ENCODE measurements around the gene PSMB1.
"Not testable (repeated sequence)": the region's sequence is repeated elsewhere in the genome, so short reads cannot be mapped to it uniquely, and the experiment has no call there.

Gene PSMB1

DNA sequence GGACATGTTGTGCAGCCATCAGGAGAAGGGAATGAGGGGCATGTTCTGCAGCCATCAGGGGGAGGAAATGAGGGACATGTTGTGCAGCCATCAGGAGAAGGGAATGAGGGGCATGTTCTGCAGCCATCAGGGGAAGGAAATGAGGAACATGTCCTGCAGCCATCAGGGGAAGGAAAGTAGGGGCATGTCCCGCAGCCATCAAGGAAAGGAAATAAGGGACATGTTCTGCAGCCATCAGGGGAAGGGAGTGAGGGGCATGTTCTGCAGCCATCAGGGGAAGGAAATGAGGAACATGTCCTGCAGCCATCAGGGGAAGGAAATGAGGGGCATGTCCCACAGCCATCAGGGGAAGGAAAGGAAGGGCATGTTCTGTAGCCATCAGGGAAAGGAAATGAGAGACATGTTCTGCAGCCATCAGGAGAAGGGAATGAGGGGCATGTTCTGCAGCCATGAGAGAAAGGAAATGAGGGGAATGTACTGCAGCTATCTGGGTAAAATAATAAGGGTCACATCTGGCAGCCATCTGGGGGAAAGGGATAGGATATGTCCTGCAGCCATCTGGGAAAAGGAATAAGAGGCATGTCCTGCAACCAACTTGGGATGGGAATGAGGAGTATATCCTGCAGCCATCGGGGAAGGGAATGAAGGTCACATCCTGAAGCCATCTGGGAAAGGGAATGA, 50.2 kb downstream of the PSMB1 start:
- DNase-seq, ATAC-seq: not testable (repeated sequence)

DNA sequence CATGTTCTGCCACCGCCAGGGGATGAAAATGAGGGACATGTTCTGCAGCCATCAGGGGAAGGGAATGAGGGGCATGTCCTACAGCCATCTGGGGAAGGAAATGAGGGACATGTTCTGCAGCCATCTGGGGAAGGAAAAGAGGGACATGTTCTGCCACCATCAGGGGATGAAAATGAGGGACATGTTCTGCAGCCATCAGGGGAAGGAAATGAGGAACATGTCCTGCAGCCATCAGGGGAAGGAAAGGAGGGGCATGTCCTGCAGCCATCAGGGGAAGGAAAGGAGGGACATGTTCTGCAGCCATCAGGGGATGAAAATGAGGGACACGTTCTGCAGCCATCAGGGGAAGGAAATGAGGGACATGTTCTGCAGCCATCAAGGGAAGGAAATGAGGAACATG, 50.8 kb downstream of the PSMB1 start:
- ATAC-seq, DNase-seq: not testable (repeated sequence)

DNA sequence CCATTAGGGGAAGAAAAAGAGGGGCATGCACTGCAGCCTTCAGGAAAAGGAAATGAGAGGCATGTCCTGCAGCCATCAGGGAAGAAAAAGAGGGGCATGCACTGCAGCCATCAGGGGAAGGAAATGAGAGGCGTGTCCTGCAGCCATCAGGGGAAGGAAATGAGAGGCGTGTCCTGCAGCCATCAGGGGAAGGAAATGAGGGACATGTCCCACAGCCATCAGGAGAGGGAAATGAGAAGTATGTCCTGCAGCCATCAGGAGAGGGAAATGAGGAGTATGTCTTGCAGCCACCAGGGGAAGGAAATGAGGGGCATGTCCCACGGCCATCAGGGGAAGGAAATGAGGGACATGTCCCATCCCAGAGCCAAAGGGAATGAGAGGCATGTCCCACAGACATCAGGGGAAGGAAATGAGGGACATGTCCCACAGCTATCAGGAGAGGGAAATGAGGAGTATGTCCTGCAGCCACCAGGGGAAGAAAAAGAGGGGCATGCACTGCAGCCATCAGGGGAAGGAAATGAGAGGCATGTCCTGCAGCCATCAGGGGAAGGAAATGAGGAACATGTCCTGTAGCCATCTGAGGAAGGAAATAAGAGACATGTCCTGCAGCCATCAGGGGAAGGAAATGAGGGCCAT, 52.0 kb downstream of the PSMB1 start:
- DNase-seq (no peak), ATAC-seq (no peak)

DNA sequence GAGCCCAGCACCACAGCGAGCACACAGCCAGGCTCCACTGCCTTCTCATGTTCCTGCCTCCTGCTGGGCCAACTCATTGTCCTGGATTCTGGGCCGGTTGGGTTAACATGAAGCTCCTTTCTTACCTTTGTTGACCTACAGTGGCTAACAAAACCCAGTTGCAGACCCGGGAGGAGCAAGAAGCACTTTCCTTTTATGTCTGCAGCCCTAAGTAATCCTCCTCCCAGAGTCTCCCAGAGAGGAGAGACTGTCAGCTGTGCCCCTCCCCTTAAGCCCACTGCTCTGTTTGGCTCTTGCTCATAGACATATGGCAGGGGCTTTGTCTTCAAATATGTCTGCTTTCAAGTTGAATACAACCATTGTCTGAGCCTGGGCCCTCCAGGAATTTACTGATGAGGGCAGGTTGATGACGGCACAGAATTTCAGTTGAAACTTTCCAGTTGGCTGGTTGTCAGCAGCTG, 55.2 kb downstream of the PSMB1 start:
- no peak for ATAC-seq

DNA sequence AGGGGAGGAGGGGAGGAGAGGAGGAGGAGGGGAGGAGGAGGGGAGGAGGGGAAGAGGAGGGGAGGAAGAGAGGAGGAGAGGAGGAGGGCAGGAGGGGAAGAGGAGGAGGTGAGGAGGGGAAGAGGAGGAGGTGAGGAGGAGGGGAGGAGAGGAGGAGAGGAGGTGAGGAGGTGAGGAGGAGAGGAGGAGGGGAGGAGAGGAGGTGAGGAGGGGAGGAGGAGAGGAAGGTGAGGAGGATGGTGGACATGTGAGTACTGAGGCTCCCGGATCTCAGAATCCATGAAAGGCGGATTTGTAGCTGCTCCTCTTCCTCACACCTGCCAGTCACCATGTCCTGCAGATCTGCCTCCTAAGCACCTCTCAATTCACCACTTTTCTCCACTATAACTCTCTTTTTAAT, 59.8 kb downstream of the PSMB1 start:
- DNase-seq (no peak), ATAC-seq (no peak)

More for the DNA sequence above, 55.2 kb downstream of the PSMB1 start:
- DNase-seq: no peak

DNA sequence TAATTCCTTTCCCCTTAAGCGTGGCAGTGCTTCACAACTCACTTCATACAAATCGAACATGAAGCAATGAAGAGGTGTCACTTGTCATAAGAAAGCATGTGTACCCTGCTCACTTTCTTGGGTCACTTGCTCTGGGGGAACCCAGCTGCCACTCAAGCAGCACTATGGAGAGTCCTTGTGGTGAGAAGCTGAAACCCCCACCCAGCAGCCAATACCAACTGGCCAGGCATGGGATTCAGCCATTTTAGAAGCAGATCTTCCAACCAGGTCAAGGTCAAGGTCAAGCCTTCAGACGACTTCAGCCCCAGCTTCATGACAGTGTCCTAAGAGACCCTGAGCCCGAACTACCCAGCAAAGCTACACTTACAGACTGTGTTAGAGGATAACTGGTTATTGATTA, 62.8 kb downstream of the PSMB1 start:
- ATAC-seq (no peak), DNase-seq (no peak)

DNA sequence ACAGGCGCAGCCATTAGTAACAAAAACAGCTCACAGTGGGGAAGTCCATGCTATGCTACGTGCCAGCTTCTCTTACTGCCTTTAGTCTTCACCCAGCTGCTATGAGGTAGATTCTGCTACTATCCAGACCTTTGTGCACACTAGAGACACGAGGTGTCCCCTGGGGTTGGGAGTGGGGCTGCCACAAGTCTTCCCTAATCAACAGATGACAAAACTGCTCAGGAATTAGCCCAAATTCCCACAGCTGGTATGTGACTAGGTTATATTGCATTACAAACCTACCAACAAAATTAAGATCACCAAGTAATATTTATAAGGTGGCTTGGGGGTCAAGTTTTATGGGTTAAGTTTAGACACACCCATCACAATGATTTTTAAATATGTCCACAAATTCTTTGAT, 63.3 kb downstream of the PSMB1 start:
- no peak for DNase-seq

DNA sequence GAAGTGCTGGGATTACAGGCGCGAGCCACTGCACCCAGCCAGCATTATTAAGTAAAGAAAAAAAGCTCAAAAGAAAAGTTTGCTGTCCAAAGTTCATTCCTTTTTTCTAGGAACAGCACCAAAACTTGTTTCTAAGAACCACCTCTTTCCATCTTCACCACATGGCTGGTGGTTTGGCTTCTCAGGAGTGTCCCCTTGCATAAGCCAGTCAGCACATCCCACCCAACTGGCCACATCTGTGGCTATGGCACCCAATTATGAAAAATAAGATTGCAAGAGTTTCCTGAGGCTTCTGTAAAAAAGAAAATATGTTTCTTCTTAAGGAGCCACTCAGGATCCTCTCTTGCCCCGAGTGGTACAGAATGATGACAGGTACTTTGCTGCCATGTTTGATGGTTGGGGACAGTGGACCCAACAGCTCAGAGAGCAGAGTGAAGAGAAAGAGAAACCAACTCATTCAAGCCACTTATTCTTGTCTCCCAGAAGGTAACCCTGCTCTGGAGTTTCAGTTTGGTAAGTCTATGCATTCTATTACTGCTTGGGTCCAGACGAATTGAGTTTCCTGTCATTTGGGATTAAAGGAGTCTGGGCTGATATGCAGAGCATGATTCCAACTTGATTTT, 65.3 kb downstream of the PSMB1 start:
- no peak for ATAC-seq

More for the DNA sequence above, 63.3 kb downstream of the PSMB1 start:
- no peak for ATAC-seq

DNA sequence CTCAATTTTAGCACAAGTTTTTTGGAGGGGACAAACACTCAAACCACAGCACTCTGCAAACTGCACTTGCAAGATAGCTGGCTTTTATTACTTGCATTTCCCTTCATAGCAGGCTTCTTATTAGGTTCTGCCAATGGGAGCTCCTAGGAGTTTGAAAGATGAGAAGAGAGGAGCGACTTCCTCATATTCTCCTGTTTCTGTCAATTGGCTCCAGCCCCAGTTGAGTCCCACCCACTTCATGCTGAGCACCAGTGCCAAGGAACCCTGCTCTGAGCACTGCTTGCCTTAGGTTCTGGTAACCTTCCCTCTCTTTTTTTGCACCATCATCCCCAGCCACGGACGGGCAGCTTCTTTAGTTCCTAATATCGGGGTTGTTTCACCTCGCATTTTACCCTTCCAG, 67.9 kb downstream of the PSMB1 start:
- DNase-seq (no peak), ATAC-seq (no peak)

More for the DNA sequence above, 65.3 kb downstream of the PSMB1 start:
- DNase-seq: no peak

All from stimulated activated naive CD8-positive, alpha-beta T cell treated with anti-CD3 and anti-CD28 coated beads, Interleukin-15, Interleukin-2, amounts not matched to agents 100 U/mL and 50 U/mL, for 24 hours (primary cell).